ENCODE results near the gene LRRC32.

Gene LRRC32

DNA sequence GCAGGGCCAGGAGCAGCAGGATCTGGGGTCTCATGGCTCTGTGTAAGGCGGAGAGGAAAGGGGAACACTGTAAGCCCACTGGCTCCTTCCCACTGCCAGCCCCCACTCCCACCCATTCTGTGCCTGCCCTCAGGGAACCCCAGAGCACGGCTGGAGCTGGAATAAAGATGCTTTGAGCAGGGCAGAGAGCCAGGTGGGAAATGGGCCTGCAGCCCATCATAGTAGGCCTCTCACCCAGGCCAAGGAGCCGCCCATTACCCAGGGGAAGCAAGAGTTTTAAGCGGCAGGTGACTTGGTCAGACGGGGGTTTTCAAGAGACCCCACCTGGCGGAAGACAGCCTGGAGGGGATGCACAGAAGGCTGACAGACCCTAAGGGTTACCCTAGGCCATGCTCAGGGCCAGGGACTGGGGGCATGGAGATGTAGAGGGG is 4.6 kb downstream of the LRRC32 start:
- peak in 3 of 10 donors; percentile 30 to 71 (median 33) for DNase-seq

DNA sequence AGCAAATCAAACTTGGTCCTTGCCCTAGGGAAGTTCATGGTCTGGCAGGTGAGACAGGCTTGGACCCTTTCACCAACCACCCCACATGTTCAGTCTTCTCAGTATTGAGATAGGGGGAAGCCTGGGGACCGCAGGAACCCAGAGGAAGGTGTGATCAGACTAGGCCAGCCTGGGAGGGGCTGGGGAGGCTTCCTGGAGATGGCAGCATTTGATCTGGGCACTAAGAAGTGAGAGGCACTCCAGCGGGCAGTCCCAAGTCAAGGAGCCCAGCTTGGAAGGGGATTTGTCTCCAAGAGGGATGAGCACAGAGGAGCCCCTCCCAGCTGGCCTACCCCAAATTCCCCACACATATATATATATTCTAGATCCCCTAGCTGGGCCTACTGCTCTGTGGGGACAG is 5.4 kb downstream of the LRRC32 start:
- intact Hi-C loops (cut with DNase I) = no loop called here
- peak in 3 of 10 donors; percentile 33 to 46 (median 43) for DNase-seq

More for the DNA sequence above, 4.6 kb downstream of the LRRC32 start:
- intact Hi-C loops (cut with DNase I) = no loop called here

DNA sequence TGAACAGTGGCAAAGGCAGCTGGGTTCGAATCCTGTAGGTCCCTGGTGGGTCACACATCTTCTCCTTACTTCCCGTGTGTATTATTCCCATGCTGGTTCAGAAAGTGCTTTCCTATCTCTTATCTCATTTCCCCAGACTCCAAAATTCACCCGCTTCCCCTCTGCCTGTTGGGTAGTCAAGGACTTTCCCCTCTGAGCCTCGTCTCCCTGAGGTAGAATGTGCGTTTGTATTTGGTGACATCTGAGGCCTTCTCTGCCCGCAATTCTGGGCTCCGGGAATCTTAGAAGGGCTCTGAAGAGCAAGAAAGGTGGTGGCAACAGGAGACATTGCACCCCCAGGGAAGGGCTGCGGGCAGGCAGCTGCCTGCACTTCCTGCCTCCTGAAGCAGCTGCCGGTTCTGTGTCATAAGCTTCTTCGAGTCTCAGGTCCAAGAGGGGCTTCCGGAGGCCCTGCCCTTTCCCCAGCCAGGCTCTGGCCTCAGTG is 5.9 kb downstream of the LRRC32 start:
- DNase-seq = peak in 2 of 10 donors; percentile 52 to 57

DNA sequence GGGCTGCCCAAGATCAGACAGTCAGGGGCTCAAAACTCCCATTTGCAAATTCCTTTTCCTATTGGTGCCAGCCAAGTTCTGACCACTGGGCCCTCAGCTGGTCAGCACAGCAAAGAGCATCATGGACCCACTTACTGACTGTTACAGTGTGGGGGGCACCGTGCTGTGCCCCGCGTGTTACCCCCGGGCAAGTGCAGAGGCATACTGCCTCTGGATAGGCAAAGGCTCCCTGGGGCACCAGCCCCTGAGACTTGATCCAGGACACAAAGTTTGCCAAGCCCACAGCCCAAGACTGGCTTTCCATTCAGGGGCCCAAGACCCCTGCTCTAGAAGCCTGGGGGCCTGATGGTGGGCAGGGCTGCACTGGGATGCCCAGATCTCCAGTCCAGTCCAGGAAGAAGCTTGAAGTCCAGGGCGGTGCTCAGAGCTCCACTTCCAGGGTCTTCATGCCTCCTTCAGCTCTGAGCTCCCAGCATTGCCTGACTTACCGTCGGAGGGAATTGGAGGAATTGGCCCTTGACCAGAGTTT is 6.6 kb downstream of the LRRC32 start:
- DNase-seq = peak in 3 of 10 donors; percentile 44 to 69 (median 67)
- intact Hi-C loops (cut with DNase I) = no loop called here

More for the DNA sequence above, 5.9 kb downstream of the LRRC32 start:
- intact Hi-C loops (cut with DNase I) = no loop called here

DNA sequence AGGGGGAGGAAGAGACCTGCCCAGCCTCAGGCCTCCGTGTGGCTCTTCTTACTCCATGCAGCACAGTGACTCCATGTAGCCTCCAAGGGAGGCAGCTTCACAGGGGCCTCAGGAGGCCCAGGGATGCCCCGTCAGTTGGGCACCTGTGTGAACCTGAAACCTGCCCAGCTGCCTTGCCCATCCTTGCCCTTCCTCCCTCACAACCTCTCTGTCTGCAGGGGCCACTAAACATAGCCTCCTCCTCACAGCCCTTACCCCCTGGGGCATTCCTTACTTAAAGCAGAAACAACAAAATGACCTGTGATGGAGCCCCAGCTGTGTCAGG is 7.1 kb downstream of the LRRC32 start:
- intact Hi-C loops (cut with DNase I) = no loop called here
- peak in 3 of 10 donors; percentile 13 to 43 (median 23) for DNase-seq

DNA sequence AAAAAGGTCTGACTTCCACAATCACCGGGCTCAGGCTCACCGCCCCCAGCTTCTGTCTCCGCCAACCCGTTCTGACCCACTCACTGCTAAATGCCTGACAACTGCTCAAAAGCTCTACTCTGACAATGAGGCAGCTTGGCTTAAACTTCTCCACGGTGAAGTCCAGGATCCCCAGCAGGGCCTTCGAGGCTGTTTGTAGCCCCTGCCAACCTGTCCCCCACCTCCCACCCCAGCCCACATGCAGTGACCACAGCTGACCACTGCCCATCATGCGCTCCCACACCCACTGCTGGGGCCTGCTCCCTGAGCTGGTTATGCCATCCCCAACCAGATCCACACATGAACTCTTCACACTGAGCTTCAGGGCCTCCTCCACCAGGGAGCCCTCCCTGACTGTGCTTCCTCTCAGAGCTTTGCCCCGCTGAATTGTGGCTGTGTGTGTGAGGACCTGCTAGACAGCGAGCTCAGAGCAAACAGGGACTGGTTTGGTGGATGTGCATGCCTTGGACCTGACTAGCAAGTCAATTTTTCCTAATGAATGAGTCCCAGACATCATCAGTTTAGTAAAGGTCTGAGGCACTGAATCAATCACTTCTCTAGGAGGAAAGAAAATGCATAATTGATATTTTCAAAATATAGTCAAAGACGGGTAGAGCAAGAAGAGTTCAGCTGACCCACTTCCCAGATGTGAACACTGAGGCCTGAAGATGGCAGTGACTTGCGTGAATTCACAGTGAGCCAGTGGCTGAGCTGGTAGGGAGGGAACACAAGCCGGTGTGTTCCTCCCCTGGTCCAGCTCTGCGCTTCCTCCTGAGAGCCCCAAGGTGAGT is 7.7 kb downstream of the LRRC32 start:
- intact Hi-C loops (cut with DNase I) = no loop called here

DNA sequence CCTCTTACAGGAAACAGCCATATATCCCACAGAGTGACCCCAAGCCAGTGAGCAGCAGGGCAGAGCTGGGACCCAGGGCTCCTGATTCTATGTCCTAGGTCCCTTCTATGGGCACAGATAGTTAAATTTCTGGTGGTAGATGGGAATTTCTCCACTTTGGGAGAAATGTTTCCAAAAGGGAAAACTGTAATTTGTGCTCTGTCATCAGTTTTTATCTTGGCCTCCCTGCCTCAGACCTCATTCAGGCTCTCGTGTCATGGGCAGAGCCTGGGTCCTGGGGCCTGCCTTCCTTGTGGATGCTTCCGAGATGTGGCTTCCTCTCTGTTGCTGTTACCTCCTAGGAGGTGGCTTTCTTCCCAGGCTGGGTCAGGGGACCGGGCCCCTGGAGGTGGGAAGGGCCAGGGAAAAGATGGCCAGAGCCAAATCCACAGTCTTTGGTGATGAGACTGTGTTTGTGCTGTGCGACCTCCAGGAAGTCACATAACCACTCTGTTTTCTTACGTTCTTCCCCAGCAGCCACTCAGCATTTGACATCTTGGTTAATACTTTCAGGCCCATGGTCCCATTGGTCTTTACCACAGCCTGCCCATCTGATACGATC is 8.6 kb downstream of the LRRC32 start:
- intact Hi-C loops (cut with DNase I) = no loop called here
- peak in 2 of 10 donors; percentile 41 to 49 for DNase-seq

More for the DNA sequence above, 7.7 kb downstream of the LRRC32 start:
- peak in 3 of 10 donors; percentile 25 to 67 (median 36) for DNase-seq

DNA sequence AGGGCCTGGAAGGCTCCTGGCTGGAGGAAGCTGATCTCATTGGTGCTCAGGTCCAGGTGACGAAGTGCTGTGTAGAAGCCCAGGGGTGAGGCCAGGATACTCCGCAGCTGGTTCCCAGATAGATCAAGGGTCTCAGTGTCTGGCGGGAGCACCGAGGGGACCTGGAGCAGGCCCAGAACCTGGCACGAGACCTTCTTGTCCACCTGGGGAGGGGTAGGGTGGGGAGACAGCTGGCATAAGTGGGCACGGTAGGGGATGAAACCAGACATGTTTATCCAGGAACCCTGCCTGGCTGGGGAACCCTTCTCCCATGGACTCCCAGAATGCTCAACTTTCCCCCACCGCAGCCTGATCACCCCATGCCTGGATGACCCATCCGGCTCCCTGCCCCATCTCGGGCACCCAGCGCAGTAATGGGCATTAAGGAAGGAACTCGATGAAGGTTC is 9.2 kb downstream of the LRRC32 start:
- DNase-seq = peak in 3 of 10 donors; percentile 37 to 59 (median 46)
- intact Hi-C loops (cut with DNase I) = no loop called here

DNA sequence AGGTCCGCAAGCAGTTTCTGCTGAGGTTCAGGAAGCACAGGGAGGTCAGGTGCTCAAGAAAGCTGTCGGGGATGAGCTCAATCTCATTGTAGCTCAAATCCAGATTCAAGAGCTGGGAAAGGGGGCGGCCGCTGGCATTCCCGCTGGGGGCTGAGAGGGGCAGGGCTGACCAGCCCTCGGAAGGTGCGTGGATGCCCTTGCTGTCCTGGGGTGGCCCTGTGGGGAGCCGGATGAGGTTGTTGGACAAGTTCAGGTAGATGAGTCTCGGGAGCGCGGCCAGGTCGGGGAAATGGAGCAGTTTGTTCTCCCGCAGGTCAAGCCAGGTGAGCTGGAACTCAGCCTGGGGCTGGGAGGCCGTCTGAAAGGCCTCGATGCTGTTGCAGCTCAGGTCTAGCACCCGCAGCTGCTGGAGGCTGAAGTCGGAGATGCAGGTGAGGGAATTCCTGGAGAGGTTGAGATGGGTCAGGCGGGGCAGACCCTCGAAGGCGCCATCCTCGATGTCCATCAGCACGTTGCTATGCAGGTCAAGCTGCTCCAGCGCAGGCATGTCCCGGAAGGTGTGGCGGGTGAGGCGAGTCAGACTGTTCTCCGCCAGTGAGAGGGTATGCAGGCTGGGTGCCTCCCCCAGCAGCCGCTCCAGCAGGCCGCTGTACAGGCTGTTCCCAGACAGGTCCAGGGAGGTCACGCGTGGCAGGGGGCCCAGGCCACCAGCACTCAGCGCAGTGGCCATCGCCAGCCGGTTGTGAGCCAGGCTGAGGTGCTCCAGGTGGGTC is 9.8 kb downstream of the LRRC32 start:
- intact Hi-C loops (cut with DNase I) = no loop called here
- peak in 3 of 10 donors; percentile 60 to 88 (median 82) for DNase-seq

DNA sequence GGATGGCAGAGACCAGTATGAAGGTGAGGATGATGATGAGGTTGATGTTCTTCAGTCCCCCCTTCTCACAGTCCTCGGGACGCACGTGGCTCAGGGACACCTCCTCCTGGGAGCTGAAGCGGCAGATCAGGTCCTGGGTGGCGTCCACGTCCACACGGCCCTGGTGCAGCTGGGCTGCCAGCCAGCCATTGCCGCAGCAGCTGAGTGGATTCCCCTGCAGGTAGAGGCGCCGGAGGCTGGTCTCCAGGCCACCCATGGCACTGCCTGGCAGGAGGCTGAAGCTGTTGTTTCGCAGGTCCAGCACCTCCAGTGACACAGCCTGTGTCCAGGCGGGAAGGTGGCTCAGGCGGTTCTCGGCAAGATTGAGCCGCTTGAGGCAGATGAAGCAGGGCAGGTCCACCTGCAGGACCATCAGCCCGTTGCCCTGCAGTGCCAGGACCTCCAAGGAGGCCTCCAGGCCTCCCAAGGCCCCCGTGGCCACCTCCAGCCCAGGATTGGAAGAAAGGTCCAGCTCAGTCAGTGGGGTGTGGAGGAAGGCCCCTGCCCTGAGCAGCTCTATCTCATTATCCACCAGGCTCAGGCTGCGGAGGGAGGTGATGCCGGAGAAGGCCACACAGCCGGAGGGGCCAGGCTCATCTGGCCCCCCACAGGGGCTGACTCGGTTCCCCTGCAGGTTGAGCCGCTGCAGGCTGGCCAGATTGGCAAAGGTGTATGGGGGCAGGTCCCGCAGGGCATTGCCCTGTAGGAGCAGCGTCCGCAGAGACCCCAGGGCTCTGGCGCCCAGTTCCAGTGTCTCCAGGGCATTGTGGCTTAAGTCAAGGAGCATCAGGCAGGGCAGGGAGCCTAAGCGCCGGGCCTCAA is 10.6 kb downstream of the LRRC32 start:
- DNase-seq = peak in 3 of 10 donors; percentile 63 to 77 (median 68)
- intact Hi-C loops (cut with DNase I) = no loop called here

DNA sequence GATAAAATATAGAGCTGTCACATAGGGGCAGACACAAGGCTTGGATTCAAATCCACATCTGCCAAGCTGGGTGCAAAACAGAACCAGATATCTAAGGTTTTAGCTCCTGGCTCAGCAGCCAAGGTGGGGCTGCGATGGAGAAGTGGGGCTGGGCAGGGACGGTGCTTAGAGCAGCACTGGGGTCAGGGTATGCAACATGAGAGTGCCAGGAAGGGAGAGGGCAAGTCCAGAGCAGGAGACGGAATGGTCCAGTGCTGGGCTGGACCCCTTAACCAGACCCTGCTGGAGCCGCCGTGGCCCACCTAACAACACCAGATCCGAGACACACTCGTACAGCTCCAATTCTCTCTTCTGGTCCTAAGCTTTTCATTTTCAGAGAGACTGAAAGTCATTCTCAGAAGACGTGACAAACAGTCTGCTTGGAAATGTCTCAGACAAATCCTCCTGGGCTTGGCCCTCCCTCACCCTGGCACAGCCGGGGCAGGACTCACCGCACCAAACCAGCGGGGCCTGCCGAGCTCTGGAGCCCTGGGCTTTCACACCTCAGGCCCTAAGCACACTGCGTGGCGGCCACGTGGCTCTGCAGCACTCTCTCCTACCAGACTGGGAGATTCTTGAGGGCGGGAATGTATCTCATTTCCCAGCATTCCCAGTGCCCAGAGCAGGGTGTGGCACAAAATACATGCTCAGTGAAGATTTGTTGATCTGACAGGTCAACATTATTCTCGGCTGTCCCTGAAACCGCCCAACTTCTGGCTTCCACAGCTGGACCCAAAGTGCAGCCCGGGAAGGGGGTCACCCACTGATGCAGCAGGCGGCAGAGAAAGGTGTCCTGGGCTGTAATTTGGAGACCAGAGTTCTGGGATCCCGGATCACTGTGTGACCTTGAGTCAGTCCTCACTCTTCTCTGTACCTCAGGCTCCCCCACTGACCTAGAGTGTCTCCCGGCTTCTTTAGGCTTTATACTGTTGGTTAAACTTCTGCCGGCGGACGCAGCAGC is 11.6 kb downstream of the LRRC32 start:
- intact Hi-C loops (cut with DNase I) = no loop called here
- DNase-seq = peak in 3 of 10 donors; percentile 49 to 68 (median 52)

DNA sequence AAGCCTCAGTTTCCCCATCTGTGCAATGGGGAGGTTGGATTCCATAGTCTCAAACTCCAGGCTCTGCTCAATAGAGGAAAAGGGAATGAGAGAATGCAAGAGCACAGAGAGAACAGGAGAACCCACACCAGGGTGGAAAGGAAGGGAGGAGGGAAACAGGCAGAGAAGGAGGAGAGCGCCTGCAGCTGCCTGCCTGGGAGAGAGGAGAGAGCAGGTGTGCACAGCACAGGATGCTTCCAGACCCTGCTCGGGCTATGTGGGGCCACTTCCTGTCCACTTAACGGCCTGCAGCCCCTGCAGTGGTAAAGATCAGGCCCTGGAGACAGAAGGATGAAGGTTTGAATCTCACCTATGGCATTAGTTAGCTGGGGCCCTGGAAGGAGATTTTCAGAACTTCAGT is 12.3 kb downstream of the LRRC32 start:
- intact Hi-C loops (cut with DNase I) = no loop called here
- DNase-seq = peak in 2 of 10 donors; percentile 32 to 63

DNA sequence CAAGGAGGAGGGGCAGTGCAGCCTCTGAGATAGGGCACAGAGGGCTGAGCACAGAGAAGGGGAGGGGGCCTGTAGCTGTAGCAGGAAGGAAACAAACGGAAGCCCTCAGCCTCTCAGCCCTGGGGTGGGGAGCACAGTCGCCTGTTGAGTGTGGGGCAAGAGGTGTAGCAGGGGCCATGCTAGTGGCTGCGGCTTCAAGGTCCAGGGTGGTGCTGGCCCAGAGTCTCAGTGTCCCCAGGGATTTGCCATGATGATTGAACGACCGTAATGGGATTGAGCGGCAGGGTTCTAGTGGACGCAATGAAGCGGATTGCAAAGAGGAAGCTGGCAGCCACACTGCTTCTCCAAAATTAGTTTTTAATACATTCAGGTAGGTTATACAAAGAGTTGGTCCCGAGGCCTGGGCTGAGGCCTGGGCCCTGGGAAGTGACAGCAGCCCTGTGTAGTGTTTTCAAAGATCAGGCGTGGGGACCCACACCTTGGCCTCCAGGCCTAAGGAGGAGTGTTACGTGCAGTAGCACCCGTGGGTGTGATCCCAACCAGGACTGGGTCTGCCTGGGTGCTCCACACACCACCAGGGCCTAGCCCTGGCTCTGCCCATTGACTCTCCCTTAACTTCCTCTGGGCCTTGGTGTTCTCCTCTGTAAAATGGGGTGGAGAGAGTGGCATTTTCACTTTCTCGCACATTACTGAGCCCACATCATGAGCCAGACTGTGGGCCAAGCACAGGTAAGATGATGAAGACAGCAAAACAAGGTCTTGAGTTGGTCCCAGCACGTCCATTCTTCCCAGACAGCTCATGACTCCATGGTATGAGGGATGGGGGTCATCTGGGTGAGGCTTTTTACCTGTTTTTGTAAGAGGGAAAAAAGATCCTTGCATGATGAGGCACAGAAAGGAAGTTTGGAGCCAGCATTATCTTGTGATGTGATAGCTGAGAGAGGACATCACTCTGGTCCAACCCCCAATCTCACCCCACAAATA is 13.1 kb downstream of the LRRC32 start:
- DNase-seq = peak in 4 of 10 donors; percentile 7 to 57 (median 44)
- intact Hi-C loops (cut with DNase I) = no loop called here

DNA sequence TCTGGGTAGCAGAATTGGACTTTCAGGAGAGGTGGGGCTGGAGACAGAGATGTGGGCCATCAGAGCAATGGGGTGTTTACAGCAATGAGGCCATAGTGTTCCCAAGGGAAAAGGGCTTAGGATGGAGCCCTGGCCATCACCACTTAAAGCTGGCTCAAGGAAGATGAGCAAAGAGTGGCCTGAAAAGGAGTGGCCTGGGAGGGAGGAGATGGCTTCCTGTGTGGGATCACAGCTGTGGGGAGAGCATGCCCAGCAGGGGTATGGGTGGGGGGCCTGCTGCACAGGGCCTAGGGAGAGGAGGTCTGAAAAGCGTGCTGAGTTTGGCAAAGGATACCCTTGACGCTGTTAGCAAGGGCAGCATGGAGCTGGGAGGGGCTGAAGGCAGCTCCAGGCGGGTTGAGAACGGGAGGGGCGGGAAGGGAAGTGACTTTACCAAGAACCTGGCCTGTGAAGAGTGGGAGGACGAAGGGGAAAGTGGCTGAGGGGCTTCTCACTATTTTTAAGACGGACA is 13.9 kb downstream of the LRRC32 start:
- peak in 5 of 10 donors; percentile 1 to 56 (median 17) for DNase-seq
- intact Hi-C loops (cut with DNase I) = no loop called here

DNA sequence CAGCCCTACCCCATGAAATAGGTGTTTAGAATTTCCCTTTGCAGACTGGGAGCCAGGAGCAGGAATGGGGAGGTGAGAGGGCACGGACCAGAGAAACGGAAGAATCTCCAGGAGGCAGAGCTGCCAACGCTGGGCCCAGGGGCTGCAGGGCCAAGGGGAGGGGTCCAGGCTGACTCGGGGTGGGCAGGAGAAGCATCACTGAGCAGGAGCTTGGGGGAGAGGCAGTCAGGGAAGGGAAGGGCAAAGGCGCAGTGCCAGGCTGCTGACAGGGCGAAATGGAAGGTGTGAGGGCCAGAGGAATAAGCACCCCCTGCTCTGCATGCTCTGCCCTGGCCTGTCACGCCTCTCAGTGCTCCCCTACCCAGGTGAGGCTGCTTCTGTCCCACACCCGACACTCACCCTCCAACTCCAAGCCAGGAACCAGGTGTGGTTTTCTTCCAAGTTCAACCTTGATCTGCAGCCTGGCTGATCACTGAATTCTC is 14.5 kb downstream of the LRRC32 start:
- intact Hi-C loops (cut with DNase I) = no loop called here
- DNase-seq = peak in 5 of 10 donors; percentile 2 to 72 (median 30)

DNA sequence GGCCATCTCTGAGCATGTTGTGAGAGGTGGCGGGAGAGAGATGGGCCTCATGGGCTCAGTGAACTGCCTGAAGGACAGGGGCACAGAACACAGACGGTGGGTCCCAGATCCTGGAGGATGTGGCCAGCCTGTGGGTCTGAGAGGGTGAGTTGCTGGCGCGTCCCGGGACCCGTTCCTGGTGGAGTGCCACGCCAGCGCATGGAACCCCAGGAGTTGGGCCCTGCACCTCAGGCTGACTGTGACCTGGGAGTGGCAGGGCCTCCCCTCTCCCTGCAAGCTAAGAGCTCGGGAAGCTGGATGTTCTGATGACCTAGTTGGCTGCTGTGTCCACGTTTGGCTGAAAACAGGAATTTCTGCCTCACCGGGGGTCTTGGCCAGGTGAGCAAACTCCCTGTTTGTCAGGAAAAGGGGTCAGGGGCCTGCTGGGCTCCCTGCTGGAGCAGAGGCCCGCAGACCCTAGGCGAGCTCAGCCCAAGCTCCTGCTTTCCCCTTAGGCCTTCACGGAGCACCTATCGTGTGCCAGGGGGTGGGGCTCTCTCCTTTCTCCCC is 15.0 kb downstream of the LRRC32 start:
- intact Hi-C loops (cut with DNase I) = no loop called here
- DNase-seq = peak in 4 of 10 donors; percentile 6 to 80 (median 56)
